Bronchial epithelial cell (primary cell): Measurements from ENCODE around the gene HDGFL3. TPM values are rescaled to one million over a fixed set of nuclear protein-coding genes. Genes with fewer than 3 reads are reported as not detected.

Experiments
- DNase-seq: peaks from one replicate; pipeline ENCODE4 v3.0.0-alpha.2; 2010; ENCODE audit warnings: low read depth
- FAIRE-seq: peaks from 2 replicates; lab custom pipeline; 2011; peaks lifted over from hg19 to GRCh38; lab: Jason Lieb, UNC
- H3K27me3 ChIP-seq: 2 replicates; pipeline ENCODE4 v1.5.1; 2011; ENCODE audit warnings: low read length; ENCODE audit not compliant: control insufficient read depth, insufficient read depth
- H3K36me3 ChIP-seq: 2 replicates; pipeline ENCODE4 v1.5.1; 2011; ENCODE audit warnings: low read length; ENCODE audit not compliant: control insufficient read depth, insufficient read depth
- H3K4me3 ChIP-seq: 2 replicates; pipeline ENCODE4 v1.5.1; 2011; ENCODE audit warnings: mild to moderate bottlenecking, low read depth, low read length, control low read depth
- CTCF ChIP-seq: IDR thresholded peaks from 2 replicates; pipeline ENCODE4 v1.5.1; 2011; ENCODE audit warnings: mild to moderate bottlenecking, moderate library complexity, low read length, control low read depth, inconsistent platforms; ENCODE audit not compliant: insufficient read depth, severe bottlenecking
- total RNA-seq: library from RNA; depleted of rRNA; stranded (reverse); fragments of >200 nt; gene quantifications from 2 replicates; pipeline ENCODE4 v1.2.1, GENCODE V29; 2014

HDGFL3 gene
- total RNA-seq, 1 donor from 2014 or later: 28.7 TPM

GRCh38 chr15:83164771-83165404 is 42.7 kb downstream of the HDGFL3 start:
- no peak for TF ChIP-seq CTCF
- no peaks in the 10 kb centered on the region for H3K27me3 ChIP-seq
- FAIRE-seq (no peak), DNase-seq (no peak)
- H3K36me3 ChIP-seq: peaks cover 2% of the 10 kb centered on the region
- H3K4me3 ChIP-seq: no peak overlapping the region

GRCh38 chr15:83164111-83164770 is 43.4 kb downstream of the HDGFL3 start:
- Histone ChIP-seq H3K36me3 (peaks cover 2% of the 10 kb centered on the region), H3K27me3 (no peaks in the 10 kb centered on the region), H3K4me3 (no peak overlapping the region)
- TF ChIP-seq CTCF: no peak
- DNase-seq (peak; percentile 76), FAIRE-seq (no peak)

GRCh38 chr15:83163032-83163431 is 44.6 kb downstream of the HDGFL3 start:
- Histone ChIP-seq H3K27me3 (no peaks in the 10 kb centered on the region), H3K4me3 (no peak overlapping the region), H3K36me3 (peaks cover 2% of the 10 kb centered on the region)
- DNase-seq (no peak), FAIRE-seq (no peak)
- no peak for TF ChIP-seq CTCF

- peaks cover 2% of the 10 kb centered on the region for H3K36me3 ChIP-seq
- TF ChIP-seq CTCF: no peak
- no peak for FAIRE-seq
Measured at GRCh38 chr15:83160741-83161140, 46.9 kb downstream of the HDGFL3 start.

GRCh38 chr15:83158393-83158792 is 49.2 kb downstream of the HDGFL3 start:
- FAIRE-seq: no peak
- H3K4me3 ChIP-seq: no peak overlapping the region
- DNase-seq: peak; percentile 72
- no peak for TF ChIP-seq CTCF
- H3K27me3 ChIP-seq: no peaks in the 10 kb centered on the region
- peaks cover 2% of the 10 kb centered on the region for H3K36me3 ChIP-seq

More at GRCh38 chr15:83160741-83161140, 46.9 kb downstream of the HDGFL3 start:
- no peak overlapping the region for H3K4me3 ChIP-seq
- no peaks in the 10 kb centered on the region for H3K27me3 ChIP-seq
- DNase-seq: no peak
